Activated CD4-positive, alpha-beta T cell treated with anti-CD3 and anti-CD28 coated beads for 36 hours (primary cell): Measurements from ENCODE around the gene FGF6. TPM values are rescaled to one million over a fixed set of nuclear protein-coding genes. Genes with fewer than 3 reads are reported as not detected.

Experiments used
- ATAC-seq: fragments of 200-7000 bp; cut with Tn5 transposase; one replicate; pipeline ENCODE4 v1.10.0; 2021; ENCODE audit warnings: mild to moderate bottlenecking, moderate library complexity
- CTCF ChIA-PET: fragments of 350-600 bp; sonication (Branson Sonifier 250); formaldehyde crosslinking; loops from one replicate; lab custom pipeline; 2021; ENCODE audit warnings: antibody characterized with exemption; lab: Charles Lee
- POLR2A ChIA-PET: fragments of 350-600 bp; sonication (Branson Sonifier 250); formaldehyde crosslinking; loops from one replicate; lab custom pipeline; 2021; ENCODE audit warnings: antibody characterized with exemption, inconsistent platforms; lab: Charles Lee
- DNase-seq: peaks from one replicate; pipeline ENCODE4 v3.0.0-alpha.2; 2020
- H3K27ac Mint-ChIP-seq: one replicate; pipeline ENCODE4 v1.8.0; 2021; ENCODE audit warnings: mixed read lengths
- H3K27me3 Mint-ChIP-seq: one replicate; pipeline ENCODE4 v1.8.0; 2021; ENCODE audit warnings: mixed read lengths
- H3K36me3 Mint-ChIP-seq: one replicate; pipeline ENCODE4 v1.8.0; 2021; ENCODE audit warnings: low read depth, mixed read lengths
- H3K4me1 Mint-ChIP-seq: one replicate; pipeline ENCODE4 v1.8.0; 2021; ENCODE audit warnings: mixed read lengths
- H3K4me3 Mint-ChIP-seq: one replicate; pipeline ENCODE4 v1.8.0; 2021; ENCODE audit warnings: mild to moderate bottlenecking, moderate library complexity, mixed read lengths
- H3K9me3 Mint-ChIP-seq: one replicate; pipeline ENCODE4 v1.8.0; 2021; ENCODE audit warnings: low read depth, mixed read lengths
- intact Hi-C, 2 experiments: fragments of 100-400 bp; cut with DNase I in 1 of 2; cut with micrococcal nuclease in 1 of 2; formaldehyde crosslinking; loops; one replicate each; pipeline versions ENCODE4 v1.14.2 to v1.15.1; 2022 to 2024; cut with DNase I, micrococcal nuclease
- total RNA-seq, 2 experiments: library from RNA; stranded (reverse); gene quantifications; one replicate each; pipeline ENCODE4 v1.2.3, GENCODE V29; 2021

Gene FGF6
- total RNA-seq, 2 experiments from 2014 or later = not detected

- no peak overlapping the region for H3K27ac Mint-ChIP-seq
- no peaks in the 10 kb centered on the region for H3K4me1 Mint-ChIP-seq
- ChIA-PET CTCF (no interaction called here), POLR2A (no interaction called here)
- intact Hi-C loops = no loop called here
- no peak overlapping the region for H3K4me3 Mint-ChIP-seq
- DNase-seq = no peak
- peaks cover 9% of the 10 kb centered on the region for H3K27me3 Mint-ChIP-seq
- no peaks in the 10 kb centered on the region for H3K9me3 Mint-ChIP-seq
- H3K36me3 Mint-ChIP-seq = no peaks in the 10 kb centered on the region
- no peak for ATAC-seq
Observed at GRCh38 chr12:4446335-4446734, 720 bp upstream of the FGF6 start.

- intact Hi-C loops = no loop called here
- DNase-seq (no peak), ATAC-seq (no peak)
- Mint-ChIP-seq H3K36me3 (no peaks in the 10 kb centered on the region), H3K27me3 (peaks cover 2% of the 10 kb centered on the region), H3K9me3 (no peaks in the 10 kb centered on the region), H3K4me1 (peaks cover 6% of the 10 kb centered on the region), H3K27ac (no peak overlapping the region), H3K4me3 (no peak overlapping the region)
- ChIA-PET CTCF (interaction anchor here (0.5 kb wide), 1 partner anchor 150 kb away, joined by 4 read pairs; no protein-coding TSS in a partner anchor), POLR2A (no interaction called here)
Observed at GRCh38 chr12:4444031-4444430, 1.6 kb downstream of the FGF6 start.

DNA sequence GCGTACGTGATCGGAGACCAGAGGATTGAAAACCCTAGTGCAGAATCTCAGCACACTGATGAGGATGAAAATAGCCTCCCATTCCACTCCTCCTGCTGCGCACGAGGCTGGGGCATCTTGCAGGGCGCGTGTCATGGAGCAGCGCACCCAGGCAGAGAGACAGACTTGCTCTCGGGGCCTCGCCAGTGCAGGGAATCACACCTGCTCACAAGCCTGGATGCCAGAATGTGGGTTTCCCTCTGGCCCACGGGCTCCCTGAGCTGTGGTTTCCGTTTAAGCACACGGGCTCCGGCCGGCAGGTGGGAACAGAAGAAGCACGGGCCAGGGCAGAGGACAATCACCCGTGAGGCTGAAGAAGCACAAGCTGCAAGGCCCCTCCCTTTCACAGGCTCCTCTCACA is 2.0 kb downstream of the FGF6 start:
- intact Hi-C loops = no loop called here
- H3K27me3 Mint-ChIP-seq = no peaks in the 10 kb centered on the region
- DNase-seq (no peak), ATAC-seq (no peak)
- peaks cover 8% of the 10 kb centered on the region for H3K4me1 Mint-ChIP-seq
- no peaks in the 10 kb centered on the region for H3K36me3 Mint-ChIP-seq
- no peaks in the 10 kb centered on the region for H3K9me3 Mint-ChIP-seq
- H3K27ac Mint-ChIP-seq = no peak overlapping the region
- H3K4me3 Mint-ChIP-seq = no peak overlapping the region
- POLR2A ChIA-PET = no interaction called here
- CTCF ChIA-PET = interaction anchor here (0.5 kb wide), 1 partner anchor 151 kb away, joined by 4 read pairs; no protein-coding TSS in a partner anchor

- ATAC-seq = no peak
- Mint-ChIP-seq H3K27ac (no peak overlapping the region), H3K27me3 (no peaks in the 10 kb centered on the region), H3K4me3 (no peak overlapping the region), H3K36me3 (no peaks in the 10 kb centered on the region), H3K9me3 (no peaks in the 10 kb centered on the region), H3K4me1 (peaks cover 8% of the 10 kb centered on the region)
- ChIA-PET POLR2A (no interaction called here), CTCF (interaction anchor here (0.9 kb wide), 1 partner anchor 68 kb away, joined by 3 read pairs; no protein-coding TSS in a partner anchor)
- intact Hi-C loops = no loop called here
- no peak for DNase-seq
Observed at GRCh38 chr12:4441355-4442335, 4.0 kb downstream of the FGF6 start.

GRCh38 chr12:4440187-4440941 is 5.3 kb downstream of the FGF6 start:
- POLR2A ChIA-PET = no interaction called here
- no peaks in the 10 kb centered on the region for H3K36me3 Mint-ChIP-seq
- DNase-seq (no peak), ATAC-seq (no peak)
- H3K27me3 Mint-ChIP-seq = no peaks in the 10 kb centered on the region
- H3K4me3 Mint-ChIP-seq = no peak overlapping the region
- H3K4me1 Mint-ChIP-seq = peaks cover 8% of the 10 kb centered on the region
- H3K9me3 Mint-ChIP-seq = no peaks in the 10 kb centered on the region
- CTCF ChIA-PET = no interaction called here
- H3K27ac Mint-ChIP-seq = no peak overlapping the region
- intact Hi-C loops = no loop called here

GRCh38 chr12:4439736-4440135 is 5.9 kb downstream of the FGF6 start:
- ChIA-PET CTCF (no interaction called here), POLR2A (no interaction called here)
- Mint-ChIP-seq H3K27ac (no peak overlapping the region), H3K4me1 (peaks cover 8% of the 10 kb centered on the region), H3K4me3 (no peak overlapping the region), H3K9me3 (no peaks in the 10 kb centered on the region), H3K36me3 (no peaks in the 10 kb centered on the region), H3K27me3 (no peaks in the 10 kb centered on the region)
- DNase-seq (no peak), ATAC-seq (no peak)
- intact Hi-C loops = no loop called here

GRCh38 chr12:4438834-4439596 is 6.6 kb downstream of the FGF6 start:
- ChIA-PET CTCF (interaction anchor here (0.6 kb wide), 1 partner anchor 16 kb away, joined by 3 read pairs; no protein-coding TSS in a partner anchor), POLR2A (no interaction called here)
- ATAC-seq (no peak), DNase-seq (no peak)
- Mint-ChIP-seq H3K27me3 (no peaks in the 10 kb centered on the region), H3K36me3 (no peaks in the 10 kb centered on the region), H3K27ac (no peak overlapping the region), H3K9me3 (no peaks in the 10 kb centered on the region), H3K4me3 (no peak overlapping the region), H3K4me1 (peaks cover 8% of the 10 kb centered on the region)
- intact Hi-C loops = no loop called here

GRCh38 chr12:4435537-4435936 is 10.1 kb downstream of the FGF6 start:
- POLR2A ChIA-PET = no interaction called here
- CTCF ChIA-PET = no interaction called here
- peaks cover 8% of the 10 kb centered on the region for H3K4me1 Mint-ChIP-seq
- H3K27ac Mint-ChIP-seq = no peak overlapping the region
- H3K36me3 Mint-ChIP-seq = no peaks in the 10 kb centered on the region
- no peak overlapping the region for H3K4me3 Mint-ChIP-seq
- DNase-seq = no peak
- intact Hi-C loops = no loop called here
- no peaks in the 10 kb centered on the region for H3K9me3 Mint-ChIP-seq
- H3K27me3 Mint-ChIP-seq = no peaks in the 10 kb centered on the region
- no peak for ATAC-seq

DNA sequence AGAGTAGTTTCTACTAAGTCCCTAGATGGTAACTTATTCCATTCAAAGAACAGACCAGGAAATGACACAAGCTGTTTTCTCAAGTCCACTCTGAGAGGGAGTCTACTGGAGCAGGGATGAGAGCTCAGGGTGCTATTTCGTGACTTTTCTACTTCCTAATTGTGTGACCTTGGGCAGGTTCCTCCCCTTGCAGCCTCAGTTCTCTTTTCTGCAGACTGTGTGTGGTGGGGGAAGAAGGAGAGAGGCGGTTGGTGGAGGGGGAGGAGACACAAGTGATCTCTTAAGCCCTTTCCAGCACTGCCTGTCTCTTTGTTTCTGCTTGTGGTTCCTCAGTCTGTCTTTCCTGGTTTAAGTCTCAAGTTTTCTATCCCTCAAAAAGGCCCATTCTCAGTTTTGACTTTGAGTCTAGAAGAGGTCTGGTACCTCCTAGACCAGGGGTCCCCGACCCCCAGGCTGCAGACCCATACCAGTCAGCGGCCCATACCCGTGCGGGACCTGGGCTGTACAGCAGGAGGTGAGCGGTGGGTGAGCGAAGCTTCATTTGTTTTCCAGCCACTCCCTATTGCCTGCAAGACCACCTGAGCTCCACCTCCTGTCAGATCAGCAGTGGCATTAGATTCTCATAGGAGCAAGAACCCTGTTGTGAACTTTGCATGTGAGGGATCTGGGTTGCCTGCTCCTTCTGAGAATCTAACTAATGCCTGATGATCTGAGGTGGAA is 10.7 kb downstream of the FGF6 start:
- ChIA-PET POLR2A (no interaction called here), CTCF (no interaction called here)

GRCh38 chr12:4434301-4434700 is 11.3 kb downstream of the FGF6 start:
- DNase-seq = no peak
- CTCF ChIA-PET = no interaction called here
- peaks cover 5% of the 10 kb centered on the region for H3K4me1 Mint-ChIP-seq
- no peak for ATAC-seq
- intact Hi-C loops = no loop called here
- no peaks in the 10 kb centered on the region for H3K27me3 Mint-ChIP-seq
- POLR2A ChIA-PET = no interaction called here
- H3K27ac Mint-ChIP-seq = no peak overlapping the region
- H3K4me3 Mint-ChIP-seq = no peak overlapping the region
- no peaks in the 10 kb centered on the region for H3K9me3 Mint-ChIP-seq
- H3K36me3 Mint-ChIP-seq = no peaks in the 10 kb centered on the region

More for the DNA sequence above, 10.7 kb downstream of the FGF6 start:
- Mint-ChIP-seq H3K36me3 (no peaks in the 10 kb centered on the region), H3K4me1 (peaks cover 8% of the 10 kb centered on the region), H3K27me3 (no peaks in the 10 kb centered on the region), H3K9me3 (no peaks in the 10 kb centered on the region), H3K27ac (no peak overlapping the region), H3K4me3 (no peak overlapping the region)
- intact Hi-C loops = no loop called here
- no peak for ATAC-seq
- DNase-seq = no peak

DNA sequence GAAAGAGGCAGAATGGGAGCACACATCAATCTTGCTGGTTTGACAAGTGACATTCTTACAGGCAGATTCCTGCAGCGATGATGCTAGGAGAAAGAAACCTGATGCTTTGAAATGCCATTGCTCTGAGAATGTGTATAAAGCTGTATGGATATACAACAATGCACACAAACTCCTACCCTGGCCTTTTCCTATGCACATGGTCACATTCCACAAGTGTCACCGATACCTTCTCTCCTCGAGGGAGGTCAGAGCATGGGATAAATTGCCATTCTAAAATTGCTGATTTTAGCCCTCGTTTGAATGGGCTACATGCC is 11.9 kb downstream of the FGF6 start:
- H3K4me3 Mint-ChIP-seq = no peak overlapping the region
- no peaks in the 10 kb centered on the region for H3K9me3 Mint-ChIP-seq
- CTCF ChIA-PET = no interaction called here
- no peaks in the 10 kb centered on the region for H3K4me1 Mint-ChIP-seq
- no peak overlapping the region for H3K27ac Mint-ChIP-seq
- DNase-seq = no peak
- POLR2A ChIA-PET = no interaction called here
- no peaks in the 10 kb centered on the region for H3K27me3 Mint-ChIP-seq
- no peak for ATAC-seq
- H3K36me3 Mint-ChIP-seq = no peaks in the 10 kb centered on the region
- intact Hi-C loops = no loop called here
